ENCODE data around the gene UTP18.
"Not testable (repeated sequence)": the region's sequence is repeated elsewhere in the genome, so short reads cannot be mapped to it uniquely, and the experiment has no call there.

The UTP18 gene

GRCh38 chr17:51260237-51261023, at the start of gene UTP18:
UTP18 (plus strand) TSS chr17:51260546; CDS start chr17:51260585, 39 bp downstream.
- DNase-seq: peak; percentile 89

GRCh38 chr17:51214920-51215319, 45.4 kb upstream of the UTP18 start:
- no peak for DNase-seq

DNA sequence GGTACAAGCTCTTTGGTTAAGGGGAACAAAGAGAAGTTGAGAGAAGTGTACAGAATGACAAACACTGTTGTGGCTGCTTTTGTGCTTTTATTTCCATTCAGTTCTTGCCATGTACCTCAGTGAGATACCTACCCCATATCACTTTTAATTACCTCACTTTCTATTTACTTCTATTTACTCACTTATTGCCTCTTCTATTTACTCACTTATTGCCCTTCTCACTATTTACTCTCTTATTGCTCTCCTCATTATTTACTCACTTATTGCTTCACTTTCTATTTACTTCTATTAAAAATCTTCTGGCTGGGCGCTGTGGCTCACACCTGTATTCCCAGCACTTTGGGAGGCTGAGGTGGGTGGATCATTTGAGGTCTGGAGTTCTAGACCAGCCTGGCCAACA, 42.4 kb upstream of the UTP18 start:
- DNase-seq: peak; percentile 44

- DNase-seq: no peak
Measured at GRCh38 chr17:51221322-51221721, 39.0 kb upstream of the UTP18 start.

DNA sequence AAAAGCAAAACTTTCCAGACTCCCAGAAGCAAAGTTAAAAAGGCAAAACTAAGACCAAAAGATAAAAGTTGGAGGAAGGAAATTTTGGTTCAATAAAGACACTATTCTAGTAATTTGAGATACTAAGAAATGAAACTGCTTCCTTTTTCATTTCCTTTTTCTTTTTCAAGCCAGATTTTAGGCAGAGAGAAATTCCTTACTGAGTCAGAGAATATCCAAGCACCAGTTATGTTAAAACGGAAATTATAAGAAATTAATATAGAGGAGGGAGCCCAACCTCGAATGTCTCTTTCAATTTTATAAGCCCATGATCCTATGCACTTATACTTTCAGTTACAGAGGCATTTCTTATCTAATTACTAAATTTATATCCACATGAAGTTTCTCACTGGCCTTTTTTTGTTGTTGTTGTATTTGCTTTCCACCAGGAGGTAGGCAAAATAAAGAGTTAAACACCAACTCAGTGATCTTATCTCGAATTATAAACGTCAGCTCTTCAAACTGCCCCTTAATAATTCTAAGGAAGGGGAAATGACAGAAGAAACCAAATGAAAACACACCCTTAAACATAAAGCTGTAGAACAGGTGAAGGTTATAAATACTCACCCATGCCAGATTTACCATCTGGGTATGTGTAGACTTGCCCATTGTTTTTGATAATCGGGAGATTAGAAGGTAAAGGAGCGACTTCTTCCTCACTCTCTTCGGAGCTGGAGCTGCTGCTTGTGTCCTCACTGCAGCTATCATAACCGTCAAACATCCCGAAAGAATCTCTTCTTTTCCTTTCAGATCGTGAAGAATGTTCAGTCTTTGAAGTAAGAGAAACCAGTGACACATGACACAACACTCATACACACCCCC, 35.7 kb upstream of the UTP18 start:
- no peak for DNase-seq

DNA sequence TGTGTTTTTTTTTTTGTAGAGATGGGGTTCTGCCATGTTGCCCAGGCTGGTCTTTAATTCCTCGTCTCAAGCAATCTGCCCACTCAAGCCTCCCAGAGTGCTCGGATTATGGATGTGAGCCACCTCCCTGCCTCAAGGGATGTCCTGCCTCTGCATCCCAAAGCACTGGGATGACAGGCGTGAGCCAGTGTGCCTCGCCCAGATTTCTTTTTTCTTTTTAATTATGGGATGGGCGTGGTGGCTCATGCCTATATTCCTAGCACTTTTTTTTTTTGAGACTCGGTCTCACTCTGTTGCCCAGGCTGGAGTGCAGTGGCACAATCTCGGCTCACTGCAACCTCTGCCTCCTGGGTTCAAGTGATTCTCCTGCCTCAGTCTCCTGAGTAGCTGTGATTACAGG, 34.8 kb upstream of the UTP18 start:
- DNase-seq: not testable (repeated sequence)

- no peak for DNase-seq
Measured at GRCh38 chr17:51228161-51228560, 32.2 kb upstream of the UTP18 start.

DNA sequence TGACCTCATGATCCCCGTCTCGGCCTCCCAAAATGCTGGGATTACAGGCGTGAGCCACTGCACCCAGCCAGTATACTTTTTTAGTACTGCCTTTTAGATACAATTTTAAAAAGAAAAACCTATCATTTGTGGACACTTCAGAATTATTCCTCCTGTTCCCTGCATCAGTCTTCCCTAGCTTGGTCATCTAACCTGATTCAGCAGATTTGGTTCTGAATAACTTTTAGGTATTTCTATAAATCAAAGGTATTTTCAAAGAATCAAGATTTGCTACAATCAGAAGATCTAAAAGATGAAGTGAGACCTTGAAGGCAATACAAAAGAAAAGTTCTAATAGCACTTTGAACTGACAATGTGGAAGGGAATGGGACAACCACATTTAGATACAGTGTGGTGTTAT, 30.5 kb upstream of the UTP18 start:
- no peak for DNase-seq

- DNase-seq: no peak
Measured at GRCh38 chr17:51230306-51230705, 30.0 kb upstream of the UTP18 start.

DNA sequence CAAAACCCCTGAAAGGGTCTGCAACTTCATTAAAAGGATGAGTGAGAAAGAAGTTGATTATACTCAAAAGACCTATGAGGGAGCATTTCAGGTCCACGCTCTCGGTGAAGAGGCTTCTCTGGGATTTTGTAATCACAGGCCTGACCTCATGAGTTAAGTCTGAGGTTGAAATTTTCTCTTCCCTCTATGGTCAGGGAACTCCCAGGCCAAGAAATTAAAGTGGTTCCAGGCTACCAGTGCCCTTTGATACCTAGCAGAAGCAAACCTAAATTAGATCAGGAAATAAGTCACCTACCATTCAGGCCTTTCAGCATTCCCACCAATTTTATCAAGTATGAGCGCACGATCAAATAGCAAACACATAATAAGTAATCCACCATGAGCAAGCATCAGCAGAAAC, 28.3 kb upstream of the UTP18 start:
- DNase-seq: no peak

GRCh38 chr17:51234162-51234561, 26.2 kb upstream of the UTP18 start:
- no peak for DNase-seq

DNA sequence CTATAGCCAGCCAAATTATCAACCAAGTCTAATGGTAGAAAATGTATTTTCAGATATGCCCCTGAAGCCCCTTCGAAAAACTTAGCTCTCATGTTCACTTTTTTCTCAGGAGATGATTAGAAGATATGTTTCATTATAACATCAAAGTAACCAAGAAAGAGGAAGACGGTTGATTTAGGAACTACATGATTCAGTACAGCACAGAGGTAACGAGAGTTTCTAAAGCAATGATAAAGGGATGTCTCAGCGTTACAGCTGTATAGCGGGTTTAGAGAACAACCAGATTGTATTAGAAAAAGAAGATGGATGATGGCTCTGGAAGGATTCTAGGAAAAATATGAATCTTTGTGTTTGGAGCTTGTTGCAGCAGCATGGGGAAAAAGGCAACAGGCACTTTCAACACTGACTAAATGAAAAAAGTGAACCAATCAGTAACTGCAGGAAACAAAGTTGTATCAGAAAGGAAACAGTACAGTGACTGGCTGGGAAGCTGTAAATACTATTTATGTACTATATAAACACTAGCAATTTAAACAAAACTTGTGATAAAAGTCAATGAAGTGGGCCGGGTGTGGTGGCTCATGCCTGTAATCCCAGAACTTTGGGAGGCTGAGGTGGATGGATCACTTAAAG, 22.0 kb upstream of the UTP18 start:
- no peak for DNase-seq

- DNase-seq: no peak
Measured at GRCh38 chr17:51240275-51240674, 20.1 kb upstream of the UTP18 start.

DNA sequence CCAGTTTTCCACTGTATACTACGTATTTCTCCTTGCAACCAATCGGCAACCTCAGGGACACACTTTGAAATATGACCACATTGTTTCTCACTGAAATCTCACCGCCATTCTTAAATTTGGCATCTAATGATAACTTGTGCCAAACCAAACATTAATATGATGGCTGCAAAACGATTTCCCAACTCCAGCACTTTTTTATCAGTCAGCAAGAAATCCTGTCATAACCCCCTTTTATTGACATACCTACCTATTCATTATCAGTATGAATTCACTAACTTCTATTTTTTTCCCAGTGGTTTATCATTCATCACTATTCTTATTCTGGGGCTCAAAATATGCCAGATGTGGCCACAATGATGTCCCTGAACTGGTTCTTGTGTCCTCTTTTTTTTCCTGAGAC, 16.3 kb upstream of the UTP18 start:
- no peak for DNase-seq

DNA sequence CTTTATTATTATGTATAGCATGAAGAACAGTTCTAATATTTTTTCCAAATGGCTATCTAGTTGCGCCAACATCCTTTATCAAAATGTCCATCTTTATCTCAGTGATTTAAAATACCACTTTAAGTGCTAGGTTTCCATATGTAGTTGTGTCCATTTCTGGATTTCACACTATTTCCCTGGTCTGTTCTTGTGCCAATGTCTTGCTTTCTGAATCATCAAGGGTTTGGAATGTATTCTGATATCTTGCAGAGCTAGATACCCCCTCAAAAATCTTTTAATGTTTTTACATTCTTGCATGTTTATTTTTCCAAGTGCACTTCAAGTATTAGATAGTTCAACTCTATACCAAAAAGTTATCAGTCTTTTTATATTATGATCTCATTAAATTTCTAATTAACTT, 14.8 kb upstream of the UTP18 start:
- no peak for DNase-seq

- DNase-seq: no peak
Measured at GRCh38 chr17:51250314-51250840, 10.0 kb upstream of the UTP18 start.

DNA sequence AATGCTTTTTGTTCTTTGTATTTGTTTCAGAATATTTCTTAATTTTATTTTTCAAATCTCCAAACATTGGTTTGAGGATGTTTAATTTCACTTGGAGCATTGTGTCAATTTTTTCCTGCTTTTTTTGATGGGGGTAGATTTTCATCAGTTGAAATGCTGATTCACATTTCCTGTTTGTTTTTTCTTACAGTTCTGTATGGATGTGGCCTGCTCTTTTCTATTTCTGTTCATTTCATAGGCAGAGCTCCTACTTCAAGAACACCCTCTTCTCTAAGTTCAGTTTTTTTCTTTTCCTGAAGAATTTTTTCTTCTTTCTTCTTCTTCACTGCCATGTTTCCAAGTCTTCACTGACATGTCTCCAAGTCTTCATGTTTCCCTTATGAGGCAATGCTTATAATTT, 9.3 kb upstream of the UTP18 start:
- no peak for DNase-seq

DNA sequence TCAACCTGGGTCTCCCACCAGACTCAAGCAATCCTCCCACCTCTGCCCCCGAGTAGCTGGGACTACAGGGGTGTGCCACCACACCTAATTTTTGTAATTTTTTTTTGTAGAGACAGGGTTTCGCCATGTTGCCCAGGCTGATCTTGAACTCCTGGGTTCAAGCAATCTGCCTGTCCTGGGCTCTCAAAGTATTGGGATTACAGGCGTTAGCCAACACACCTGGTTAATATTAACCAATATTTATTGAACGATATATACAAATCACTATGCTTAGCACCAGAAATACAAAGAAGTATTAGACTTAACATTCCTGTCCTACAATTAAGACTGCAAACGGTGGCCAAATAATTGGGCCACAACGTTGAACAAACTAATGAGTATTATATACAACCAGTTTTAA, 4.7 kb upstream of the UTP18 start:
- no peak for DNase-seq

DNA sequence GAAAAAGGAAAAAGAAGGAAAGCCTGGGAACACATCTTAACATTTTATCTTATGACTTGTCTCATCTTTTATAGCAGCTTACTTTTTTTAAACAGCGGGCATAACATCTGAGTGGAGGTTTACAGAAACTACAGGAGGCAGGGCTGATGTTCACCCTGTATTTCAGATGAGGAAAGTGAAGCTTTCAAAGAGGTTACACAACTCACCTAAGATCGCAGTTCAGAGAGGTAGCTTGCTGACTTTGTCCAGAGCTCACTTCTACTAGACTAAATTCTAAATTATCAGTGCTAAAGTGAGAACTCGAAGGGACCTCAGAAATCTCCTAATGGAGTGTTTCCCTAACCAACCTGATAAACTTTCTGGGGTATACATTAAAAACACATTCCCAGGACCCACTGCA, 4.2 kb upstream of the UTP18 start:
- no peak for DNase-seq

DNA sequence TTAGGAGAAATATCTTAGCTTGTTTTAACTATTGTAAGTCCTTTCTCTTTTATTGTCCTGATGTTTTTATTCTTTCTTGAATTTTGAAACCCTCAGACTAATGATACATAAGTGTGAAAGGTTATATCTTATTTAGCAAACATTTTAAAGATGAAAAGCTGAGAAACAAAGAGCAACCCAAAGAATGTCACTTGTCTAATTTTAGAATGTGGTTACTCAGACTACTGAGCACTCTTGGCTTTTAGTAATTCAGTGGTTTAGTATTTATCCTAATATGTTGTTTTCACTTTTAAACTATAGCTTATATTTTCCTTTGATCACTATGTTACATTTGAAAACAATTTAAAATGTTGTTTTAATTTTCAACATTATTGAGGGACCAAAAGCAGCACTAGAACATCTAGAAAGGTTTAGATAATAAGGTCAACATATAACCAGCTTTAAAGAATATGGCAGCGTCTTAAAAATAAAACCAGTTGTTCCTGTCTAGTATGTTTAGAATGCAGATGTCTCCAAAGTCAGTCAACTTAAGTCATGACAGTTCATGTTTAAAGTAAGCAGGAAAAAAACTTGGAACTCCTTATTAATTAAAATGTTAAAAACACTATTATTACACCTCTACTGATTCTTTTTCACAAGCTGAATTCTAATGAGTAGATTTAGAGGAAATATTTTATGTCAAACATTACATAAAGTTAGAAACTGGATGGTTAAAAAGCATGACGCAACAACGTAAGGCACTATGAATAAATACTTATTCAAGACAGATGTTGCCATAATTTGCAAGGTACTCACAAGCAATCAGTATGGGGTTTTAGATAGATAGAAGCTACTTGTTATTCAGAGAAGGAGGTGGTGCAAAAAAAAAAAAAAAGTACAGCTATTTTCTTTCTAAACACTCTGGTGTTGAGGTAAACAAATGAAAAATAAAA, 2.9 kb upstream of the UTP18 start:
- no peak for DNase-seq

DNA sequence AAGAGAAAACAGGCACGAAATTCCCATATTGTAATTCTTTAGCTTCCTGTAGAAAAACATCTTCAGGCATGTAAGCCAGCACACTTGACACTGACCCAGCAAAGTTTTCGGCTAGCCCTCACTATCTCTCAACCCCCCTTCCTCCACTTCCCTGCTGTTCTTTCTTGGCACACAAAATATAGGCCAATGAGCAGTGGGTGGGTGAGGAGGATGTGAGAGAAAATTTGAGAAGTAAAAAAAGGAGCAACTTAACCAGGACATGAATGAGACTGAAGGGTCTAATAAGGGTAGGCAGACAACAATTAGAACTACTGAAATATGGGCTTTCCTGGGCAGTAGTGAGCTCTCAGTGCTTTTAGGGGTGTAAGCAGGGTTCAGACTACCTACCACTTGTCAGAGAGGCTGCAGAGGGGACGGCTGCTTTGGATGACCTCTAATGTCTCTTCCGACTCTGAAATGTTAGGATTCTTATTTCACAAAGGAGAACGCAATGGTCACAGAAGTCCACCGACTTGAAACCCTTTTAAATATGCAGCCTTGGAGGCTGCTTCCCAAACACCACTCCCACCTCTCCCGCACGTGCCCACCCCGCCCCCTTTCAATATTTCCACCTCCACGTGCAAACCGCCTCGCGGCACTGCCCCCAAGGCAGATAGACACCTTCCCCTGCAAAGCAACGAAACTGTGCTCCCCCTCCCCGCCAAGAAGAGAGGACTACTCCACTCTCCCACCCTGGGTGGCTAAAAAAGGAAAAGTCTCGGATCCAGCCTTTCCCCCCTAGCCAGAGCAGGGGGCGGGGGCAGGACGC, 1.4 kb upstream of the UTP18 start:
- DNase-seq: no peak

All from NCI-H1436 treated with DMSO at 0.1 percent for 48 hours (cell line).